AG10803 (cell line): ENCODE data around the gene GNG3.

Experiments used
- DNase-seq: peaks from one replicate; pipeline ENCODE4 v3.0.0; 2010; ENCODE audit warnings: low read depth
- H3K4me3 ChIP-seq: 2 replicates; pipeline ENCODE4 v1.5.1; 2011; ENCODE audit warnings: mild to moderate bottlenecking, low read length, control low read depth
- CTCF ChIP-seq: conservative IDR thresholded peaks from 2 replicates; pipeline ENCODE4 v1.5.1; 2011; ENCODE audit warnings: mild to moderate bottlenecking, low read length, control low read depth, inconsistent platforms

Gene GNG3

GRCh38 chr11:62712276-62712812, 4.9 kb downstream of the GNG3 start:
- TF ChIP-seq CTCF = no peak
- no peak for DNase-seq
- H3K4me3 ChIP-seq = no peak overlapping the region

DNA sequence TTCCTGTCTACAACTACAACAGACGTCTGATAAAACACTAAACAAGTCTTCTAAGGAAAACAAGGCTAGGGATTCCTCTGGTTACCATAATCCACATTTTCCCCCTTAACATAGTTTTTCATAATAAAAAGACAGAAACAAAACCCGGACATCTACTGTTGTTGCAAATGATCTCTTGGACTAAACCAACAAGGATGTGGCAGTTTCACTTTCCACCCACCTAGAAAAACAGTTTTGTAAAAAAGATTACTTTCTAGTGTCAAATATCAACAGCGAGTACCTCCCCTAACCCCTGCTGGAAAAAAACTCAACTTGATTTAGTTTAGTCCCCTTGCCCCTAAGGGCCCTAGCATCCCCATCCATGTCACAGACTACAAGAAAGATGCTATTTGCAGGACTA, 5.4 kb downstream of the GNG3 start:
- TF ChIP-seq CTCF = no peak
- no peak for DNase-seq
- no peak overlapping the region for H3K4me3 ChIP-seq

GRCh38 chr11:62713343-62713742, 5.9 kb downstream of the GNG3 start:
- no peak for DNase-seq
- H3K4me3 ChIP-seq = no peak overlapping the region
- no peak for TF ChIP-seq CTCF

- DNase-seq = no peak
- TF ChIP-seq CTCF = no peak
- H3K4me3 ChIP-seq = no peak overlapping the region
These were observed 8.0 kb downstream of the GNG3 start for GRCh38 chr11:62715150-62716130.

DNA sequence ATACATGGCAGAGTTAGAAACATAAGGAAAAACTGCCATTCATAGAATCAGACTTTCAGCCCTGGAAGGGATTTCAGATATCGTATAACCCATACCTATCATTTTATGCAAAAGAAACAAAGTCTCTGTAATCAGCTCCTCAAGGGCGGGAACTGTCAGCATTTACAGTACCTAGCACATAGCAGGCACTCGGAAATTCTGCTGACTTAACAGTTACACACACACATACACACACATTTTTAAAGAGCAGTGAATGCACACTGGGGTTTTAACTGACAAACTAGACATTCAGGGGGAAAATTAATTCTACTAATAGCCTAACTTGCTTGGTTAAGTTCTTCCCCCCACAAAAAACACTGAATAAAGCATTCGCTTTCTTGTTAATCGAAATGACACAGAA, 8.7 kb downstream of the GNG3 start:
- DNase-seq = no peak
- no peak for TF ChIP-seq CTCF
- no peak overlapping the region for H3K4me3 ChIP-seq

DNA sequence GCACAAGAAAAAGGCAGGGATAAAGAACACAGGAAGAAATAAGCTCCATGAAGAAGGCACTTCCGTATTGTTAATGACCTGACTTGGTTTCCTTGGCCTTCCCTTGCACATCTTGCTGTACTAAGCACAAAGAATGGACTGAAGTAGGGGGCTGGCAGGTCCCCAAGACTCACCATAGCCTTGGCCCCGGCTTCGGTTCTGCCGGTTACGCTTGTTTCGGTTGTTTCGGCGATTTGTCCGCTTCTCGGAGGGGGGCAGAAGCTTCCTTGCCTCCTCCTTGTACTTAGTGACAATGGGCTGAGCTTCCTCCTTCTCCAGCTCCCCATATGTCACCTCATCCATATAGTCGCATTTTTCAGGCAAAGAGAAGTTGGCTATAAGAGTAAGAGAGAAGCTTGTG, 9.3 kb downstream of the GNG3 start:
- TF ChIP-seq CTCF = no peak
- no peak for DNase-seq
- H3K4me3 ChIP-seq = no peak overlapping the region
